GM23338 (cell line): ENCODE measurements around the gene CGREF1. TPM values are rescaled to one million over a fixed set of nuclear protein-coding genes. Genes with fewer than 3 reads are reported as not detected.
A peak's percentile ranks its signal among the peaks of the same experiment; 100 is the strongest.

ENCODE experiments used
- ATAC-seq: fragments of 200-7000 bp; cut with Tn5 transposase; 3 replicates; pipeline ENCODE4 v1.9.1; 2020
- DNase-seq: peaks from one replicate; pipeline ENCODE4 v3.0.0-alpha.2; 2015; ENCODE audit warnings: low spot score
- H2AFZ ChIP-seq: fragments of 200-600 bp; sonication (generic); 2 replicates; pipeline ENCODE4 v1.8.0; 2016; ENCODE audit warnings: antibody characterized with exemption, mild to moderate bottlenecking, moderate library complexity
- H3F3A ChIP-seq: fragments of 200-600 bp; sonication (generic); replicated peaks from 2 replicates; pipeline ENCODE4 v1.8.0; 2017; ENCODE audit warnings: antibody characterized with exemption, mixed run types, low read depth
- H3K27ac ChIP-seq: fragments of 200-600 bp; sonication (generic); 2 replicates; pipeline ENCODE4 v1.6.1; 2016; ENCODE audit warnings: low read depth
- H3K27me3 ChIP-seq: fragments of 200-600 bp; sonication (generic); 2 replicates; pipeline ENCODE4 v1.8.0; 2016; ENCODE audit warnings: mild to moderate bottlenecking, mixed run types, moderate library complexity; ENCODE audit not compliant: insufficient read depth
- H3K36me3 ChIP-seq: fragments of 200-600 bp; sonication (generic); 2 replicates; pipeline ENCODE4 v1.8.0; 2016; ENCODE audit warnings: mild to moderate bottlenecking; ENCODE audit not compliant: insufficient read depth
- H3K4me1 ChIP-seq: fragments of 200-600 bp; sonication (generic); 2 replicates; pipeline ENCODE4 v1.8.0; 2016; ENCODE audit warnings: mild to moderate bottlenecking, moderate library complexity; ENCODE audit not compliant: insufficient read depth
- H3K4me2 ChIP-seq: fragments of 200-600 bp; sonication (generic); 2 replicates; pipeline ENCODE4 v1.7.1; 2017; ENCODE audit warnings: mixed run types
- H3K4me3 ChIP-seq: fragments of 200-600 bp; sonication (generic); 2 replicates; pipeline ENCODE4 v1.6.1; 2016; ENCODE audit warnings: mixed run types
- H3K79me2 ChIP-seq: fragments of 200-600 bp; sonication (generic); replicated peaks from 2 replicates; pipeline ENCODE4 v1.8.0; 2017; ENCODE audit warnings: mild to moderate bottlenecking; ENCODE audit not compliant: insufficient read depth
- H3K9me2 ChIP-seq: fragments of 200-600 bp; sonication (generic); 2 replicates; pipeline ENCODE4 v1.8.0; 2017; ENCODE audit not compliant: insufficient read depth
- H4K20me1 ChIP-seq: fragments of 200-600 bp; sonication (generic); replicated peaks from 2 replicates; pipeline ENCODE4 v1.8.0; 2017; ENCODE audit warnings: mild to moderate bottlenecking; ENCODE audit not compliant: insufficient read depth
- H3K27ac Mint-ChIP-seq: 2 replicates; pipeline ENCODE4 v1.8.0; 2020; ENCODE audit warnings: inconsistent platforms, mild to moderate bottlenecking, moderate library complexity, mixed read lengths
- H3K27me3 Mint-ChIP-seq: 3 replicates; pipeline ENCODE4 v1.8.0; 2022; ENCODE audit warnings: low read depth, mild to moderate bottlenecking, moderate library complexity, mixed read lengths, inconsistent platforms; ENCODE audit not compliant: insufficient read depth, poor library complexity
- H3K36me3 Mint-ChIP-seq: 3 replicates; pipeline ENCODE4 v1.8.0; 2021; ENCODE audit warnings: low read depth, mild to moderate bottlenecking, inconsistent platforms, moderate library complexity, mixed read lengths
- H3K4me1 Mint-ChIP-seq: 3 replicates; pipeline ENCODE4 v1.8.0; 2020; ENCODE audit warnings: mild to moderate bottlenecking, inconsistent platforms, mixed read lengths
- H3K4me3 Mint-ChIP-seq: 3 replicates; pipeline ENCODE4 v1.8.0; 2021; ENCODE audit warnings: moderate library complexity, mild to moderate bottlenecking, inconsistent platforms, mixed read lengths
- H3K9me3 Mint-ChIP-seq: 3 replicates; pipeline ENCODE4 v1.8.0; 2020; ENCODE audit warnings: moderate library complexity, mild to moderate bottlenecking, inconsistent platforms, mixed read lengths
- CTCF ChIP-seq, 2 experiments: fragments of 200-600 bp in 1 of 2; sonication (generic) in 1 of 2; conservative IDR thresholded peaks; 2 replicates each; pipeline versions ENCODE4 v1.5.1 to v1.6.1; 2016 to 2017; ENCODE audit warnings: antibody characterized with exemption in 2 of 2, low read depth in 2 of 2, mild to moderate bottlenecking in 2 of 2, moderate library complexity in 1 of 2
- EZH2 ChIP-seq: fragments of 200-600 bp; sonication (generic); IDR thresholded peaks from one replicate; pipeline ENCODE4 v1.8.0; 2017; ENCODE audit warnings: antibody characterized with exemption, mild to moderate bottlenecking, low read depth; ENCODE audit not compliant: unreplicated experiment
- JUNB ChIP-seq: IDR thresholded peaks from one replicate; pipeline ENCODE4 v1.6.1; 2016; ENCODE audit warnings: antibody characterized with exemption; ENCODE audit not compliant: unreplicated experiment
- POLR2AphosphoS5 ChIP-seq: IDR thresholded peaks from 2 replicates; pipeline ENCODE4 v1.6.1; 2016; ENCODE audit warnings: antibody characterized with exemption, low read depth
- REST ChIP-seq: IDR thresholded peaks from one replicate; pipeline ENCODE4 v1.6.1; 2018; ENCODE audit warnings: antibody characterized with exemption; ENCODE audit not compliant: unreplicated experiment
- STAT1 ChIP-seq: IDR thresholded peaks from one replicate; pipeline ENCODE4 v1.6.1; 2016; ENCODE audit warnings: antibody characterized with exemption; ENCODE audit not compliant: unreplicated experiment
- ZNF114 ChIP-seq: fragments of 250-450 bp; sonication (Bioruptor Pico); IDR thresholded peaks from 2 replicates; pipeline ENCODE4 v1.5.0; 2020; ENCODE audit warnings: mild to moderate bottlenecking, moderate library complexity
- ZNF331 ChIP-seq: fragments of 250-450 bp; sonication (Bioruptor Pico); IDR thresholded peaks from 2 replicates; pipeline ENCODE4 v1.5.0; 2020; ENCODE audit warnings: low read depth, mild to moderate bottlenecking, moderate library complexity
- polyA plus RNA-seq: library from polyadenylated mRNA; unstranded; fragments of >200 nt; fragmentation: Nextera tagmentation; extraction: Ambion mirVana; gene quantifications from 2 replicates; pipeline ENCODE4 v1.2.1, GENCODE V29; 2016
- total RNA-seq: library from RNA; depleted of rRNA; stranded (reverse); fragments of >200 nt; shearing (Covaris generic); gene quantifications from 2 replicates; pipeline ENCODE4 v1.2.3, GENCODE V29; 2014

CGREF1 gene
- total and polyA plus RNA-seq, 2 experiments from 2014 or later = 4.1 to 4.5 TPM

DNA sequence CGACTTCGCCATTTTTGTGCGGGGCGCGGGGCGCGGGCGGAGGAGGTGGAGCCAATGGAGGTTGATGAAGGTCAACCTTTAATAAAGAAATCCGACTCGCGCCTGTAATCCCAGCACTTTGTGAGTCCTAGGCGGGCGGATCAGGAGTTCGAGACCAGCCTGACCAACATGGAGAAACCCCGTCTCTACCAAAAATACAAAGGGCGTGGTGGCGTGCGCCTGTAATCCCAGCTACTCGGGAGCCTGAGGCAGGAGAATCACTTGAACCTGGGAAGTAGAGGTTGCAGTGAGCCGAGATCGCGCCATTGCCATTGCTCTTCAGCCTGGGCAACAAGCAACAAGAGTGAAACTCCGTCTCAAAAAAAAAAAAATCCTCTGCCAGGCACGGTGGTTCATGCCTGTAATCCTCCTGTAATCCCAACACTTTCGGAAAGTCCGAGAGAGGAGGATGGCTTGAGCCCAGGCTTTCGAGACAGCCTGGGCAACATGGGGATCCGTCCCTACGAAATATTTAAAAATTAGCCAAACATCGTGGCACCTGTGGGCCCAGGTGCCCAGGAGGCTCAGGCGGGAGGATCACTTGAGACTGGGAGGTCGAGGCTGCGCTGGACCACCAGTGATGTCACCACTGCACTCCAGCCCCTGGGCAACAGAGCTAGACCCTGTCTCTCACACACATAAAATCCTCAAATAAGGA, 16.0 kb upstream of the CGREF1 start:
- ATAC-seq (no peak), DNase-seq (no peak)
- Histone ChIP-seq H3K4me3 (peak overlapping the region; percentile 99; the same call in 1 of the 2 replicates), H4K20me1 (peaks cover 10% of the 10 kb centered on the region; the same call in 1 of the 2 replicates), H3K36me3 (no peaks in the 10 kb centered on the region), H3K4me2 (peak overlapping the region; percentile 58; the same call in 1 of the 2 replicates), H3K79me2 (peaks cover 11% of the 10 kb centered on the region), H2AFZ (peak overlapping the region; percentile 97), H3K9me2 (no peaks in the 10 kb centered on the region), H3K4me1 (peaks cover 6% of the 10 kb centered on the region; the same call in 1 of the 2 replicates), H3K27ac (no peak overlapping the region), H3F3A (no peaks in the 10 kb centered on the region; the same call in 1 of the 2 replicates), H3K27me3 (no peaks in the 10 kb centered on the region)
- Mint-ChIP-seq H3K36me3 (peaks cover 26% of the 10 kb centered on the region; the same call in 2 of the 3 replicates), H3K4me3 (peak overlapping the region; percentile 89), H3K27ac (peak overlapping the region; percentile 92), H3K4me1 (peaks cover 10% of the 10 kb centered on the region; the same call in 2 of the 3 replicates), H3K27me3 (peaks cover 8% of the 10 kb centered on the region), H3K9me3 (no peaks in the 10 kb centered on the region)
- TF ChIP-seq ZNF331 (CRISPR knock-in tag) (no peak), STAT1 (no peak), ZNF114 (CRISPR knock-in tag) (no peak), JUNB (no peak), CTCF (conservative IDR thresholded peaks at IDR 0.05; ENCODE audit: low read depth in 2 of 2) (no peak), EZH2 (no peak), POLR2AphosphoS5 (no peak; the same call in 1 of the 2 replicates), REST (no peak)
